Liver (tissue), 9 donors: ENCODE results near the gene DPYSL4. TPM values are rescaled to one million over a fixed set of nuclear protein-coding genes. Genes with fewer than 3 reads are reported as not detected.

Experiments used
- DNase-seq: peaks from one replicate; pipeline ENCODE4 v3.0.0-alpha.2; 2017; ENCODE audit warnings: low spot score
- H3K27ac ChIP-seq, 2 donors: one replicate each; pipeline ENCODE4 v1.7.0; 2013; ENCODE audit warnings: inconsistent platforms in 2 of 2, low read length in 2 of 2, control low read depth in 1 of 2, low read depth in 1 of 2, mild to moderate bottlenecking in 1 of 2
- H3K27me3 ChIP-seq, 4 donors: one replicate each; pipeline versions ENCODE4 v1.6.1 to v1.7.0; 2013; ENCODE audit warnings: low read length in 3 of 4, inconsistent platforms in 1 of 4, mild to moderate bottlenecking in 1 of 4, moderate library complexity in 1 of 4; ENCODE audit not compliant: control insufficient read depth in 4 of 4, insufficient read depth in 4 of 4
- H3K36me3 ChIP-seq, 4 donors: one replicate each; pipeline versions ENCODE4 v1.6.1 to v1.7.0; 2013; ENCODE audit warnings: low read length in 3 of 4, mild to moderate bottlenecking in 3 of 4, low read depth in 1 of 4, moderate library complexity in 1 of 4; ENCODE audit not compliant: control insufficient read depth in 4 of 4, insufficient read depth in 3 of 4
- H3K4me1 ChIP-seq, 4 donors: one replicate each; pipeline versions ENCODE4 v1.6.1 to v1.7.0; 2013; ENCODE audit warnings: low read length in 3 of 4, mild to moderate bottlenecking in 3 of 4, moderate library complexity in 1 of 4; ENCODE audit not compliant: control insufficient read depth in 4 of 4, insufficient read depth in 4 of 4
- H3K4me3 ChIP-seq, 3 donors: one replicate each; pipeline versions ENCODE4 v1.6.1 to v1.7.0; 2013; ENCODE audit warnings: low read length in 3 of 3, control low read depth in 1 of 3, low read depth in 1 of 3, mild to moderate bottlenecking in 1 of 3
- H3K9ac ChIP-seq, 2 donors: one replicate each; pipeline ENCODE4 v1.7.0; 2013; ENCODE audit warnings: low read length in 2 of 2, mild to moderate bottlenecking in 2 of 2, moderate library complexity in 2 of 2, control low read depth in 1 of 2, low read depth in 1 of 2
- H3K9me3 ChIP-seq, 4 donors: one replicate each; pipeline versions ENCODE4 v1.6.1 to v1.7.0; 2013; ENCODE audit warnings: low read length in 3 of 4; ENCODE audit not compliant: control insufficient read depth in 4 of 4
- ATF3 ChIP-seq: IDR thresholded peaks from 2 replicates; pipeline ENCODE4 v1.6.1; 2016; ENCODE audit warnings: antibody characterized with exemption
- CTCF ChIP-seq: fragments of 150-350 bp; IDR thresholded peaks from 2 replicates; pipeline ENCODE4 v1.5.1; 2017; ENCODE audit warnings: improper control_type of control experiment, low read depth, low read length; ENCODE audit not compliant: missing input control
- EGR1 ChIP-seq, 2 donors: IDR thresholded peaks; 2 replicates each; pipeline ENCODE4 v1.6.1; 2016 to 2018; ENCODE audit warnings: antibody characterized with exemption in 2 of 2, low read depth in 2 of 2
- FOXA1 ChIP-seq: IDR thresholded peaks from 2 replicates; pipeline ENCODE4 v1.6.1; 2016; ENCODE audit warnings: antibody characterized with exemption
- FOXA2 ChIP-seq: IDR thresholded peaks from 2 replicates; pipeline ENCODE4 v1.6.1; 2016; ENCODE audit warnings: antibody characterized with exemption
- GABPA ChIP-seq, 2 donors: IDR thresholded peaks in 1 of 2; conservative IDR thresholded peaks in 1 of 2; 2 replicates each; pipeline ENCODE4 v1.6.1; 2016; ENCODE audit warnings: antibody characterized with exemption in 2 of 2, mild to moderate bottlenecking in 1 of 2, moderate library complexity in 1 of 2
- HNF4A ChIP-seq, 2 donors: conservative IDR thresholded peaks; 2 replicates each; pipeline ENCODE4 v1.6.1; 2016; ENCODE audit warnings: antibody characterized with exemption in 2 of 2, mild to moderate bottlenecking in 2 of 2
- HNF4G ChIP-seq: IDR thresholded peaks from 2 replicates; pipeline ENCODE4 v1.6.1; 2016; ENCODE audit warnings: antibody characterized with exemption
- JUND ChIP-seq, 2 donors: IDR thresholded peaks; 2 replicates each; pipeline ENCODE4 v1.6.1; 2016; ENCODE audit warnings: antibody characterized with exemption in 2 of 2
- MAX ChIP-seq: IDR thresholded peaks from 2 replicates; pipeline ENCODE4 v1.6.1; 2016; ENCODE audit warnings: antibody characterized with exemption
- NR2F2 ChIP-seq: IDR thresholded peaks from 2 replicates; pipeline ENCODE4 v1.6.1; 2016; ENCODE audit warnings: antibody characterized with exemption
- RAD21 ChIP-seq, 2 donors: IDR thresholded peaks; 2 replicates each; pipeline ENCODE4 v1.6.1; 2016; ENCODE audit warnings: antibody characterized with exemption in 2 of 2, mild to moderate bottlenecking in 2 of 2
- REST ChIP-seq: IDR thresholded peaks from 2 replicates; pipeline ENCODE4 v1.6.1; 2016; ENCODE audit warnings: antibody characterized with exemption, mild to moderate bottlenecking
- RXRA ChIP-seq, 2 donors: IDR thresholded peaks; 2 replicates each; pipeline ENCODE4 v1.6.1; 2017 to 2018; ENCODE audit warnings: antibody characterized with exemption in 2 of 2, mild to moderate bottlenecking in 1 of 2
- SP1 ChIP-seq: IDR thresholded peaks from 2 replicates; pipeline ENCODE4 v1.6.1; 2018; ENCODE audit warnings: antibody characterized with exemption, mild to moderate bottlenecking
- TAF1 ChIP-seq: conservative IDR thresholded peaks from 2 replicates; pipeline ENCODE4 v1.6.1; 2016; ENCODE audit warnings: antibody characterized with exemption, mild to moderate bottlenecking
- YY1 ChIP-seq: IDR thresholded peaks from 2 replicates; pipeline ENCODE4 v1.6.1; 2016; ENCODE audit warnings: antibody characterized with exemption, mild to moderate bottlenecking
- ZBTB33 ChIP-seq: IDR thresholded peaks from 2 replicates; pipeline ENCODE4 v1.6.1; 2016; ENCODE audit warnings: antibody characterized with exemption
- WGBS: extraction: QIAGEN DNeasy Blood & Tissue Kit; methylation state at CpG from one replicate; pipeline ENCODE4 v1.1.7; 2013; 5-methylcytosine and 5-hydroxymethylcytosine counted together
- polyA plus RNA-seq, 2 donors: library from polyadenylated mRNA; stranded (reverse) in 1 of 2; unstranded in 1 of 2; fragments of 200-250 nt in 1 of 2; fragments of >200 nt in 1 of 2; fragmentation: Nextera tagmentation in 1 of 2; extraction: Ambion mirVana in 1 of 2; gene quantifications; one replicate each; pipeline versions ENCODE4 v1.2.1 to v1.2.3, GENCODE V29; 2013 to 2015
- total RNA-seq, 2 donors: library from RNA; depleted of rRNA; stranded (reverse); fragments of >200 nt; gene quantifications; one replicate each; pipeline ENCODE4 v1.2.3, GENCODE V29; 2014
- donor health status: healthy.
- donor health status: healthy.
- donor health status: healthy.
- donor health status: healthy.
- donor health status: healthy.

The DPYSL4 gene
- total and polyA plus RNA-seq, 4 donors, result 0.19 to 2.2 (median 0.26) TPM

- no peak for DNase-seq
- no peak for TF ChIP-seq FOXA2
- TF ChIP-seq REST, result no peak
- TF ChIP-seq YY1, result no peak
- TF ChIP-seq HNF4A (conservative IDR thresholded peaks at IDR 0.05), result no peak
- TF ChIP-seq SP1, result no peak
- no peak for TF ChIP-seq TAF1
- TF ChIP-seq RXRA (IDR thresholded peaks at IDR 0.05), result no peak
- no peak for TF ChIP-seq FOXA1
- no peak for TF ChIP-seq RAD21 (IDR thresholded peaks at IDR 0.05)
- TF ChIP-seq HNF4G, result no peak
- no peak for TF ChIP-seq MAX
- no peak for TF ChIP-seq EGR1 (IDR thresholded peaks at IDR 0.05; ENCODE audit: low read depth in 2 of 2)
- TF ChIP-seq JUND (IDR thresholded peaks at IDR 0.05), result no peak
- TF ChIP-seq ZBTB33, result no peak
- TF ChIP-seq NR2F2, result no peak
- TF ChIP-seq CTCF, result no peak
- no peak for TF ChIP-seq GABPA (IDR thresholded peaks at IDR 0.05 in 1 of 2, conservative IDR thresholded peaks at IDR 0.05 in 1 of 2)
- TF ChIP-seq ATF3, result no peak
- WGBS, result 82% methylated on average over 8 of the region's 8 CpGs
Observed at GRCh38 chr10:132157101-132157500, 29.6 kb upstream of the DPYSL4 start.

More at GRCh38 chr10:132157101-132157500, 29.6 kb upstream of the DPYSL4 start:
- H3K27ac ChIP-seq, result no peak overlapping the region
- no peak overlapping the region for H3K4me3 ChIP-seq
- no peak overlapping the region for H3K9ac ChIP-seq
- no peaks in the 10 kb centered on the region for H3K27me3 ChIP-seq
- H3K4me1 ChIP-seq, result peaks cover 0 to 1% (median 0%) of the 10 kb centered on the region in 4 donors
- H3K36me3 ChIP-seq, result no peaks in the 10 kb centered on the region
- no peaks in the 10 kb centered on the region for H3K9me3 ChIP-seq
